22Rv1 (cell line): Measurements from ENCODE around the gene TMEM88.

Source experiments
- H3K27ac ChIP-seq: fragments of 450-650 bp; 2 replicates; pipeline ENCODE4 v1.5.1; 2017
- ZFX ChIP-seq: fragments of 450-650 bp; IDR thresholded peaks from 2 replicates; pipeline ENCODE4 v1.6.1; 2017; ENCODE audit warnings: antibody characterized with exemption, borderline replicate concordance
- TF ChIP-seq, protein P1 (sequence below): fragments of 450-650 bp; IDR thresholded peaks from 2 replicates; pipeline ENCODE4 v1.5.1; 2017; ENCODE audit warnings: mild to moderate bottlenecking

TMEM88 gene

DNA sequence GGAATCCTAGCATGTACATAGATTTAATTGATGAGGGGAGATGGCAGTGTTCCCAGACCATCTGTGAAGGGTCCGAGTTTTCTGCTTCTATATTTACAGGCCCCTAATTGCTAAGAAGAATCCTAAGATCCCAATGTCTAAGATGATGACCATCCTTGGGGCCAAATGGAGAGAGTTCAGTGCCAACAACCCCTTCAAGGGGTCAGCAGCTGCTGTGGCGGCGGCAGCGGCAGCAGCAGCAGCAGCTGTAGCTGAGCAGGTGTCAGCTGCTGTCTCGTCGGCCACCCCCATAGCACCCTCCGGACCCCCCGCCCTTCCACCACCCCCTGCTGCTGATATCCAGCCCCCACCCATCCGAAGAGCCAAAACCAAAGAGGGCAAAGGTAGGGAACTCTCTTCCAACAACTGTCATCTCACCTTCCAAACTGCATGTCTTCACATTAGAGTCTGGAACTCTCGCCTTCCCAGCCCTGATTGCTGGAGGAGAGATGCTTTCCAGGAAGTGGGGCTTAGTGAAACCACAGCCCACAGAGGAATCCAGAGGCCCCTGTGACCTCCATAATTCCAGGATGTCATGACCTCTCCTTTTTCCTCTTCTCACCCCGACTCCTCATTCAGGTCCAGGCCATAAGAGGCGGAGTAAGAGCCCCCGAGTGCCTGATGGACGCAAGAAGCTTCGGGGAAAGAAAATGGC, 38.5 kb downstream of the TMEM88 start:
- no peak overlapping the region for H3K27ac ChIP-seq
- no peak for TF ChIP-seq ZFX
- TF ChIP-seq, protein P1, sequence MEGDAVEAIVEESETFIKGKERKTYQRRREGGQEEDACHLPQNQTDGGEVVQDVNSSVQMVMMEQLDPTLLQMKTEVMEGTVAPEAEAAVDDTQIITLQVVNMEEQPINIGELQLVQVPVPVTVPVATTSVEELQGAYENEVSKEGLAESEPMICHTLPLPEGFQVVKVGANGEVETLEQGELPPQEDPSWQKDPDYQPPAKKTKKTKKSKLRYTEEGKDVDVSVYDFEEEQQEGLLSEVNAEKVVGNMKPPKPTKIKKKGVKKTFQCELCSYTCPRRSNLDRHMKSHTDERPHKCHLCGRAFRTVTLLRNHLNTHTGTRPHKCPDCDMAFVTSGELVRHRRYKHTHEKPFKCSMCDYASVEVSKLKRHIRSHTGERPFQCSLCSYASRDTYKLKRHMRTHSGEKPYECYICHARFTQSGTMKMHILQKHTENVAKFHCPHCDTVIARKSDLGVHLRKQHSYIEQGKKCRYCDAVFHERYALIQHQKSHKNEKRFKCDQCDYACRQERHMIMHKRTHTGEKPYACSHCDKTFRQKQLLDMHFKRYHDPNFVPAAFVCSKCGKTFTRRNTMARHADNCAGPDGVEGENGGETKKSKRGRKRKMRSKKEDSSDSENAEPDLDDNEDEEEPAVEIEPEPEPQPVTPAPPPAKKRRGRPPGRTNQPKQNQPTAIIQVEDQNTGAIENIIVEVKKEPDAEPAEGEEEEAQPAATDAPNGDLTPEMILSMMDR: no peak

- no peak for TF ChIP-seq ZFX
- TF ChIP-seq, protein P1: no peak
- no peak overlapping the region for H3K27ac ChIP-seq
Observed at GRCh38 chr17:7894226-7894625, 39.4 kb downstream of the TMEM88 start.

DNA sequence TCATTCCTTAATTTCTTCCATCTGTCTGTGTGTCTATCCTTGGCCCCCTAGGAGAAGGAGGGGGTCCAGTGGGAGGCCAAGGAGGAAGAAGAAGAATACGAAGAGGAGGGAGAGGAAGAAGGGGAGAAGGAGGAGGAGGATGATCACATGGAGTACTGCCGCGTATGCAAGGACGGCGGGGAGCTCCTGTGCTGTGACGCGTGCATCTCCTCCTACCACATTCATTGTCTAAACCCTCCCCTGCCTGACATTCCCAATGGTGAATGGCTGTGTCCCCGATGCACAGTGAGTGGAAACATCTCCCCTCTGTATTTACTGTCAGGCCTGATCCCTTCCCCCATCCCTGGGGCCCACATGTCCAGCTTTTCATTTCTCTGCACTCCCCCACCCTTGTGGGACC, 40.0 kb downstream of the TMEM88 start:
- no peak overlapping the region for H3K27ac ChIP-seq
- TF ChIP-seq, protein P1: no peak
- no peak for TF ChIP-seq ZFX

DNA sequence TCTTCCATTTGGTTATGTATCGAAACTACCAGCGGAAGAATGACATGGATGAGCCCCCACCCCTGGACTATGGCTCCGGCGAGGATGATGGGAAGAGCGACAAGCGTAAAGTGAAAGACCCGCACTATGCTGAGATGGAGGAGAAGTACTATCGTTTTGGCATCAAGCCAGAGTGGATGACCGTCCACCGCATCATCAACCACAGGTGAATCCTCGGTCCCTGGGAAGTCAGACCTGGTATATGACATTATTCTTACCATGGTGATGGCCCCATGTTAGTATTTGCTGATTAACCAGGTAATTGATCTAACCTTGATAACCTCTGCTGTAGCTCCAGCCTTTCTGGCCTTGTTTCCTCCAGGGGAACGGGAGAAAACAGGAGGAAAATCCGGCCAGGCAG, 42.2 kb downstream of the TMEM88 start:
- TF ChIP-seq, protein P1: no peak
- TF ChIP-seq ZFX: no peak
- no peak overlapping the region for H3K27ac ChIP-seq

DNA sequence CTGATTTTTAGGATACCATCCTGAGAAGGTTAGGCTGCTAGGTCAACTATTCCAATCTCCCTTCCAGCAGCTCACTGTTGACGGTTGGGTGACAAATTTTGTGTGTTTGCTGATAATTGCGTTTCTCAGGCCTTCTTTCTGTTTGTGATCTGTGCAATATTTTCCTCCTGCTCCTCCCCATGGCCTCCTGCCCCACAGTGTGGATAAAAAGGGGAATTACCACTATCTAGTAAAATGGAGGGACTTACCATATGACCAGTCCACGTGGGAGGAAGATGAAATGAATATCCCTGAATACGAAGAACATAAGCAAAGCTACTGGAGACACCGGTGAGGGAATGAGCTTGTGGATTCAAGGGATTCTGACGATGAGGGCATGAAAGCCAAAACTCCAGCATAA, 42.9 kb downstream of the TMEM88 start:
- H3K27ac ChIP-seq: no peak overlapping the region
- TF ChIP-seq, protein P1: peak; percentile 16; the same call in 1 of the 2 replicates
- no peak for TF ChIP-seq ZFX

- TF ChIP-seq, protein P1: no peak
- TF ChIP-seq ZFX: no peak
- no peak overlapping the region for H3K27ac ChIP-seq
Observed at GRCh38 chr17:7903154-7904103, 48.6 kb downstream of the TMEM88 start.
